Breast epithelium (tissue), 3 donors: ENCODE data around the gene ASAP3.

Experiments
- CTCF ChIP-seq, 3 donors: fragments of 450-650 bp; IDR thresholded peaks; one replicate each; pipeline ENCODE4 v1.5.1; 2016 to 2017; ENCODE audit warnings: antibody characterized with exemption in 3 of 3, mild to moderate bottlenecking in 3 of 3, moderate library complexity in 3 of 3
- POLR2A ChIP-seq: fragments of 450-650 bp; IDR thresholded peaks from one replicate; pipeline ENCODE4 v1.6.1; 2016; ENCODE audit warnings: antibody characterized with exemption, mild to moderate bottlenecking, moderate library complexity
- POLR2AphosphoS5 ChIP-seq, 3 donors: sonication (generic); formaldehyde crosslinking; IDR thresholded peaks; one replicate each; pipeline ENCODE4 v1.6.1; 2017; ENCODE audit warnings: antibody characterized with exemption in 3 of 3

DNA sequence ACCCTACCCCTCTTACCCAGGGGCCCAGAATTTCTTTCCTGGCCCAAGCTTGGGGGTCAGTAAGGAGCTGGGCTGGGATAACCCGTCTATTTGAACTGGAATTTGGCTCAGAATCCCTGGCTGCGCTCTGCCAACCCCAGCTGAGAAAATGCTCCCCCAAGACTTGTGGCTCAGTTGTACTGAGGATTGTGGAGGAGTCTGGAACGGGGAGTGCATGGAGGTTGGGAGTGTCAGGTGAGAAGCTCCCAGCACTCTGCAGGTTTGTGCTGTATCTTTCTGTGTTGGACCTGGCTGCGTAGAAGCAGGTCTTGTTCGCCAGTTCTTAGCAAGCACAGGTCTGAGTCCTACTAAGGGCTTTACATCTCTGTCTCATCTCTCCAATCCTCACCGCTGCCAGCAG is 61.0 kb downstream of the ASAP3 start:
- TF ChIP-seq CTCF (IDR thresholded peaks at IDR 0.05) (no peak), POLR2A (no peak), POLR2AphosphoS5 (IDR thresholded peaks at IDR 0.05) (no peak)
